ENCODE data around the gene SLC66A2. TPM values are rescaled to one million over a fixed set of nuclear protein-coding genes. Genes with fewer than 3 reads are reported as not detected.

The SLC66A2 gene
- total and polyA plus RNA-seq, 2 experiments from 2014 or later, result 33.1 to 67.0 TPM

DNA sequence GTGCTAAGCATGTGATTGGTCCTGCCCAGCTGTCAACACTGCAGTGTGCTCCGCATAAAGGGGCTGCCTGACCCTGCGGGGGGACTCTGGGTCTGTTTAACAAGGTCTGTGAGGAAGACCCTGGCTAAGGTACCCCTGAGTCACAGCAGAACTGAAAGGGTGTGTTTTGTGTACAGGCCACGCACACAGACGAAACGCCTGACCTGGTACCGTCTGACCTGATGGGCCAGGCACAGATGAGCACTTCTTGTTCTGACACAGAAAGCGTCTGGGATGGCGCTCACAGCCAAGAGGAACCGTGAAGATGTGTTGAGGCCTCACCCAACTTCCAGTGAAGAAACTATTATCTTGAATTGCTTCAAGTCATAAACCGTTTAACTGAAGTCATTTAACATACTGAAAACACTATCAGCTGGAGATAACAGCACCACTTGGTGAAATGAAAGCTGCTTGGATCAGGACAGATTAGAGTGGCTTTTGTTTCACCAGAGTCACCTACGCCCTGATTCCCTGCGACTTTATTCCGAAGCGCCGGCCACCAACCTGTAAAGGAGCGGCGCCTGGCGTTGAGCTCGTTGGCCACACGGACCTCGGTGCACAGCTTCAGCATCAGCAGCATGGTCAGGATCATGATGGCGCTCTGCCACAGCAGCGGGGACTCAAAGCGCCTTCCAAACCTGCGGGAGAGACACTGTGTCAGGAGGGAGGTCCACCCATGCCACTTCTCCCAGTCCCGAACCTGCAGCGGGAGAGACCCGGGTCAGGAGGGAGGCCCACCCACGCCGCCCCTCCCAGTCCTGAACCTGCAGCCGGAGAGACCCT lies 8.5 kb downstream of the SLC66A2 start:
- in situ Hi-C loops (cut with MboI), result no loop called here
- peaks cover 97% of the 10 kb centered on the region for H3K79me2 ChIP-seq (ENCODE audit: insufficient read depth)

GRCh38 chr18:79942211-79942610 lies 9.2 kb downstream of the SLC66A2 start:
- Histone ChIP-seq H3K27me3 (replicated peaks; ENCODE audit: insufficient read depth) (no peaks in the 10 kb centered on the region), H3K4me1 (ENCODE audit: insufficient read depth) (peaks cover 8% of the 10 kb centered on the region; the same call in 1 of the 2 replicates), H3K9me2 (ENCODE audit: insufficient read depth) (no peaks in the 10 kb centered on the region), H3K4me3 (no peak overlapping the region), H3K79me2 (ENCODE audit: insufficient read depth) (peaks cover 99% of the 10 kb centered on the region), H3F3A (ENCODE audit: insufficient read depth) (no peaks in the 10 kb centered on the region), H3K36me3 (ENCODE audit: low read depth) (0 out of 2 replicates have a peak, but pooled peaks cover 4% of the 10 kb centered on the region), H2AFZ (no peak overlapping the region), H3K9ac (no peak overlapping the region), H4K20me1 (ENCODE audit: insufficient read depth) (peaks cover 4% of the 10 kb centered on the region; the same call in 1 of the 2 replicates), H3K4me2 (ENCODE audit: unreplicated experiment) (no peak overlapping the region), H3K9me3 (ENCODE audit: low read depth) (no peaks in the 10 kb centered on the region), H3K27ac (no peak overlapping the region)
- in situ Hi-C loops (cut with MboI), result no loop called here
- TF ChIP-seq EZH2phosphoT487 (IDR thresholded peaks at IDR 0.05; ENCODE audit: insufficient read depth, low read depth) (no peak), EZH2 (IDR thresholded peaks at IDR 0.05; ENCODE audit: insufficient read depth, poor library complexity, severe bottlenecking) (no peak)
- no peak for DNase-seq
- 89 to 90% methylated on average over 7 of the region's 7 CpGs for WGBS, 2 experiments (ENCODE audit: low coverage in 1 of 2, low lambda C conversion rate in 2 of 2, missing lambda C conversion rate in 2 of 2)

More for the DNA sequence above, 8.5 kb downstream of the SLC66A2 start:
- 87 to 88% methylated on average over 27 to 31 of the region's 31 CpGs for WGBS, 2 experiments (ENCODE audit: low coverage in 1 of 2, low lambda C conversion rate in 2 of 2, missing lambda C conversion rate in 2 of 2)
- Histone ChIP-seq H3K4me1 (ENCODE audit: insufficient read depth) (peaks cover 9% of the 10 kb centered on the region; the same call in 1 of the 2 replicates), H3F3A (ENCODE audit: insufficient read depth) (no peaks in the 10 kb centered on the region), H3K36me3 (ENCODE audit: low read depth) (0 out of 2 replicates have a peak, but pooled peaks cover 4% of the 10 kb centered on the region), H4K20me1 (ENCODE audit: insufficient read depth) (no peaks in the 10 kb centered on the region), H3K27me3 (replicated peaks; ENCODE audit: insufficient read depth) (no peaks in the 10 kb centered on the region), H3K9me2 (ENCODE audit: insufficient read depth) (no peaks in the 10 kb centered on the region), H3K9ac (no peak overlapping the region), H3K4me2 (ENCODE audit: unreplicated experiment) (no peak overlapping the region), H3K27ac (no peak overlapping the region), H3K4me3 (no peak overlapping the region), H2AFZ (no peak overlapping the region), H3K9me3 (ENCODE audit: low read depth) (no peaks in the 10 kb centered on the region)
- no peak for DNase-seq
- TF ChIP-seq EZH2 (IDR thresholded peaks at IDR 0.05; ENCODE audit: insufficient read depth, poor library complexity, severe bottlenecking), result no peak
- no peak for TF ChIP-seq EZH2phosphoT487 (IDR thresholded peaks at IDR 0.05; ENCODE audit: insufficient read depth, low read depth)

- no peak overlapping the region for H3K4me2 ChIP-seq (ENCODE audit: unreplicated experiment)
- H3K9me2 ChIP-seq (ENCODE audit: insufficient read depth), result no peaks in the 10 kb centered on the region
- H3K27me3 ChIP-seq (replicated peaks; ENCODE audit: insufficient read depth), result no peaks in the 10 kb centered on the region
- TF ChIP-seq EZH2phosphoT487 (IDR thresholded peaks at IDR 0.05; ENCODE audit: insufficient read depth, low read depth) (no peak), EZH2 (IDR thresholded peaks at IDR 0.05; ENCODE audit: insufficient read depth, poor library complexity, severe bottlenecking) (no peak)
- no peaks in the 10 kb centered on the region for H3F3A ChIP-seq (ENCODE audit: insufficient read depth)
- H3K79me2 ChIP-seq (ENCODE audit: insufficient read depth), result peaks cover 99% of the 10 kb centered on the region
- 0 out of 2 replicates have a peak, but pooled peaks cover 4% of the 10 kb centered on the region for H3K36me3 ChIP-seq (ENCODE audit: low read depth)
- in situ Hi-C loops (cut with MboI), result no loop called here
- DNase-seq, result no peak
- no peaks in the 10 kb centered on the region for H3K9me3 ChIP-seq (ENCODE audit: low read depth)
- H3K4me1 ChIP-seq (ENCODE audit: insufficient read depth), result peaks cover 3% of the 10 kb centered on the region; the same call in 1 of the 2 replicates
- no peak overlapping the region for H3K9ac ChIP-seq
- no peak overlapping the region for H2AFZ ChIP-seq
- H3K4me3 ChIP-seq, result no peak overlapping the region
- peaks cover 4% of the 10 kb centered on the region; the same call in 1 of the 2 replicates for H4K20me1 ChIP-seq (ENCODE audit: insufficient read depth)
- H3K27ac ChIP-seq, result no peak overlapping the region
- WGBS, 2 experiments (ENCODE audit: low coverage in 1 of 2, low lambda C conversion rate in 2 of 2, missing lambda C conversion rate in 2 of 2), result 89 to 90% methylated on average over 16 of the region's 16 CpGs
Observed at GRCh38 chr18:79941473-79942119, 9.9 kb downstream of the SLC66A2 start.

DNA sequence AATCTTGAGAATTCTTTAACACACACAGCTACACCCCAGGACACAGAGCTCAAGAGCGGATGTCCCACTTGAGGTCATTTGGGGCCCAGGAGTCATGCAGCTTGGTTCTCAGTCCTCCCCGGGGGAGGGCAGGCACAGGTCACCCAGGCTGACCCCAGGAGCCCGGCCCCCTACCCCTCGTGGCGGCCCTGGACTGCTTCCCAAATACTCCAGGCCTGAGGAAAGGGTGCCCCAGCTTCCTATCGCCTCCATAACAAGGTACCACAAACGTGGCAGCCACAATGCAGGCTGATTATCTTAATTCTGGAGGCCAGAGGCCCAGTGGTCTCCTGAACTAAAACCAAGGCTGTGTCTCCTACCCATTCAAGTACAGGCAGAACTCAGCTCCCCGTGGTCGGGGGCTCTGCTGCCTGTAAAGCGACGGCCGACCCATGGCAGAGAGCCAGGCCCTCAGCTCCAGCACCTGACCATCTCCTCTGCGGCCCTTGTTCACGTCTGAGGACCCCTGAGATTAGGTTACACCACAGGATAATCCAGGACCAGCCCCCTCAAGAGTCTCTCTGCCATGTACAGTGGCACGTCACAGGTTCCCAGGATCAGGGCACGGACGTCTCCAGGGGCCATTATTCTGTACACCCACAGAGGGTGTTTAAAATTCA lies 10.5 kb downstream of the SLC66A2 start:
- no peak overlapping the region for H3K27ac ChIP-seq
- H3K27me3 ChIP-seq (replicated peaks; ENCODE audit: insufficient read depth), result no peaks in the 10 kb centered on the region
- H3K9me2 ChIP-seq (ENCODE audit: insufficient read depth), result no peaks in the 10 kb centered on the region
- no peak overlapping the region for H2AFZ ChIP-seq
- H3K36me3 ChIP-seq (ENCODE audit: low read depth), result 0 out of 2 replicates have a peak, but pooled peaks cover 4% of the 10 kb centered on the region
- peaks cover 4% of the 10 kb centered on the region; the same call in 1 of the 2 replicates for H4K20me1 ChIP-seq (ENCODE audit: insufficient read depth)
- DNase-seq, result no peak
- in situ Hi-C loops (cut with MboI), result no loop called here
- no peak overlapping the region for H3K9ac ChIP-seq
- 80 to 83% methylated on average over 17 of the region's 17 CpGs for WGBS, 2 experiments (ENCODE audit: low coverage in 1 of 2, low lambda C conversion rate in 2 of 2, missing lambda C conversion rate in 2 of 2)
- peaks cover 3% of the 10 kb centered on the region; the same call in 1 of the 2 replicates for H3K4me1 ChIP-seq (ENCODE audit: insufficient read depth)
- peaks cover 99% of the 10 kb centered on the region for H3K79me2 ChIP-seq (ENCODE audit: insufficient read depth)
- H3K4me2 ChIP-seq (ENCODE audit: unreplicated experiment), result no peak overlapping the region
- TF ChIP-seq EZH2 (IDR thresholded peaks at IDR 0.05; ENCODE audit: insufficient read depth, poor library complexity, severe bottlenecking) (no peak), EZH2phosphoT487 (IDR thresholded peaks at IDR 0.05; ENCODE audit: insufficient read depth, low read depth) (no peak)
- no peaks in the 10 kb centered on the region for H3K9me3 ChIP-seq (ENCODE audit: low read depth)
- no peak overlapping the region for H3K4me3 ChIP-seq
- H3F3A ChIP-seq (ENCODE audit: insufficient read depth), result no peaks in the 10 kb centered on the region

Measured in GM23248 (cell line).